ENCODE results near the gene SPDEF.

Gene SPDEF

GRCh38 chr6:34562350-34562749 is 6.2 kb upstream of the SPDEF start:
- DNase-seq, result no peak

GRCh38 chr6:34561227-34561530 is 5.0 kb upstream of the SPDEF start:
- no peak for DNase-seq

- DNase-seq, result no peak
Observed at GRCh38 chr6:34560366-34561226, 4.5 kb upstream of the SPDEF start.

- DNase-seq, result no peak
Observed at GRCh38 chr6:34559651-34560365, 3.7 kb upstream of the SPDEF start.

GRCh38 chr6:34558172-34558714 is 2.1 kb upstream of the SPDEF start:
- no peak for DNase-seq

GRCh38 chr6:34557228-34557627 is 1.1 kb upstream of the SPDEF start:
- no peak for DNase-seq

- no peak for DNase-seq
Observed at GRCh38 chr6:34556493-34556892, 364 bp upstream of the SPDEF start.

- no peak for DNase-seq
Observed at GRCh38 chr6:34555328-34555727, 801 bp downstream of the SPDEF start.

- no peak for DNase-seq
Observed at GRCh38 chr6:34555007-34555322, 1.2 kb downstream of the SPDEF start.

GRCh38 chr6:34554291-34555006 is 1.7 kb downstream of the SPDEF start:
- DNase-seq, result no peak

GRCh38 chr6:34553750-34554149 is 2.4 kb downstream of the SPDEF start:
- no peak for DNase-seq

GRCh38 chr6:34553146-34553545 is 3.0 kb downstream of the SPDEF start:
- no peak for DNase-seq

- no peak for DNase-seq
Observed at GRCh38 chr6:34552620-34553019, 3.5 kb downstream of the SPDEF start.

- no peak for DNase-seq
Observed at GRCh38 chr6:34551720-34552119, 4.4 kb downstream of the SPDEF start.

GRCh38 chr6:34549804-34550202 is 6.3 kb downstream of the SPDEF start:
- no peak for DNase-seq

- DNase-seq, result no peak
Observed at GRCh38 chr6:34549026-34549803, 6.9 kb downstream of the SPDEF start.

- no peak for DNase-seq
Observed at GRCh38 chr6:34547701-34548644, 8.2 kb downstream of the SPDEF start.

GRCh38 chr6:34546551-34547321 is 9.4 kb downstream of the SPDEF start:
- no peak for DNase-seq

GRCh38 chr6:34544776-34545471 is 11.2 kb downstream of the SPDEF start:
- no peak for DNase-seq

- no peak for DNase-seq
Observed at GRCh38 chr6:34544052-34544604, 12.0 kb downstream of the SPDEF start.

Data from CD4-positive, alpha-beta T cell treated with Interleukin-21 for 1 hour (primary cell).